Stimulated activated naive CD4-positive, alpha-beta T cell treated with Interleukin-2 at 50 U/mL for 16 hours (primary cell): Measurements from ENCODE around the gene PRR16.

Experiments used
- DNase-seq: peaks from one replicate; lab custom pipeline; 2025; lab: John Stamatoyannopoulos, UW

The PRR16 gene

GRCh38 chr5:120516805-120517204 lies 52.7 kb downstream of the PRR16 start:
- no peak for DNase-seq

GRCh38 chr5:120517607-120518252 lies 53.6 kb downstream of the PRR16 start:
- DNase-seq: no peak

GRCh38 chr5:120518581-120518980 lies 54.5 kb downstream of the PRR16 start:
- no peak for DNase-seq

GRCh38 chr5:120527251-120527650 lies 63.2 kb downstream of the PRR16 start:
- DNase-seq: no peak

- no peak for DNase-seq
These were observed 64.5 kb downstream of the PRR16 start for GRCh38 chr5:120528609-120529008.

GRCh38 chr5:120529386-120529785 lies 65.3 kb downstream of the PRR16 start:
- DNase-seq: no peak

- no peak for DNase-seq
These were observed 67.1 kb downstream of the PRR16 start for GRCh38 chr5:120531215-120531614.

- no peak for DNase-seq
These were observed 68.7 kb downstream of the PRR16 start for GRCh38 chr5:120532835-120533234.

- no peak for DNase-seq
These were observed 69.5 kb downstream of the PRR16 start for GRCh38 chr5:120533581-120533980.

- no peak for DNase-seq
These were observed 71.8 kb downstream of the PRR16 start for GRCh38 chr5:120535900-120536299.

GRCh38 chr5:120538149-120538548 lies 74.0 kb downstream of the PRR16 start:
- DNase-seq: no peak

- DNase-seq: no peak
These were observed 74.5 kb downstream of the PRR16 start for GRCh38 chr5:120538644-120539043.

- DNase-seq: no peak
These were observed 75.4 kb downstream of the PRR16 start for GRCh38 chr5:120539471-120539870.

GRCh38 chr5:120540097-120540496 lies 76.0 kb downstream of the PRR16 start:
- DNase-seq: no peak

- no peak for DNase-seq
These were observed 79.9 kb downstream of the PRR16 start for GRCh38 chr5:120544043-120544442.

- no peak for DNase-seq
These were observed 80.9 kb downstream of the PRR16 start for GRCh38 chr5:120545007-120545406.

- no peak for DNase-seq
These were observed 81.9 kb downstream of the PRR16 start for GRCh38 chr5:120545951-120546350.

- no peak for DNase-seq
These were observed 82.8 kb downstream of the PRR16 start for GRCh38 chr5:120546922-120547321.

GRCh38 chr5:120550358-120550757 lies 86.3 kb downstream of the PRR16 start:
- no peak for DNase-seq

- no peak for DNase-seq
These were observed 88.5 kb downstream of the PRR16 start for GRCh38 chr5:120552638-120553037.

GRCh38 chr5:120555345-120555744 lies 91.2 kb downstream of the PRR16 start:
- DNase-seq: no peak

- no peak for DNase-seq
These were observed 99.9 kb downstream of the PRR16 start for GRCh38 chr5:120564013-120564412.

- DNase-seq: no peak
These were observed 103.0 kb downstream of the PRR16 start for GRCh38 chr5:120567066-120567465.

- DNase-seq: no peak
These were observed 103.8 kb downstream of the PRR16 start for GRCh38 chr5:120567921-120568320.

- DNase-seq: no peak
These were observed 104.6 kb downstream of the PRR16 start for GRCh38 chr5:120568711-120569110.
